Measurements from ENCODE around the gene NFYC. TPM values are rescaled to one million over a fixed set of nuclear protein-coding genes. Genes with fewer than 3 reads are reported as not detected.

The NFYC gene
- total and polyA plus RNA-seq, 3 donors from 2014 or later = 69.1 to 83.9 (median 70.0) TPM

GRCh38 chr1:40794974-40795715, 103.6 kb downstream of the NFYC start:
- peaks cover 17% of the 10 kb centered on the region for H3K4me1 ChIP-seq

GRCh38 chr1:40795811-40796586, 104.5 kb downstream of the NFYC start:
- TF ChIP-seq, protein P1, sequence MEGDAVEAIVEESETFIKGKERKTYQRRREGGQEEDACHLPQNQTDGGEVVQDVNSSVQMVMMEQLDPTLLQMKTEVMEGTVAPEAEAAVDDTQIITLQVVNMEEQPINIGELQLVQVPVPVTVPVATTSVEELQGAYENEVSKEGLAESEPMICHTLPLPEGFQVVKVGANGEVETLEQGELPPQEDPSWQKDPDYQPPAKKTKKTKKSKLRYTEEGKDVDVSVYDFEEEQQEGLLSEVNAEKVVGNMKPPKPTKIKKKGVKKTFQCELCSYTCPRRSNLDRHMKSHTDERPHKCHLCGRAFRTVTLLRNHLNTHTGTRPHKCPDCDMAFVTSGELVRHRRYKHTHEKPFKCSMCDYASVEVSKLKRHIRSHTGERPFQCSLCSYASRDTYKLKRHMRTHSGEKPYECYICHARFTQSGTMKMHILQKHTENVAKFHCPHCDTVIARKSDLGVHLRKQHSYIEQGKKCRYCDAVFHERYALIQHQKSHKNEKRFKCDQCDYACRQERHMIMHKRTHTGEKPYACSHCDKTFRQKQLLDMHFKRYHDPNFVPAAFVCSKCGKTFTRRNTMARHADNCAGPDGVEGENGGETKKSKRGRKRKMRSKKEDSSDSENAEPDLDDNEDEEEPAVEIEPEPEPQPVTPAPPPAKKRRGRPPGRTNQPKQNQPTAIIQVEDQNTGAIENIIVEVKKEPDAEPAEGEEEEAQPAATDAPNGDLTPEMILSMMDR (IDR thresholded peaks at IDR 0.05) = no peak
- TF ChIP-seq POLR2A (IDR thresholded peaks at IDR 0.05) = no peak
- intact Hi-C loops (cut with DNase I; ENCODE audit: low total_unique reads) = no loop called here
- Histone ChIP-seq H3K27me3 (no peaks in the 10 kb centered on the region), H3K9me3 (no peaks in the 10 kb centered on the region), H3K4me1 (peaks cover 17% of the 10 kb centered on the region), H3K36me3 (ENCODE audit: low read depth, missing control alignments) (no peaks in the 10 kb centered on the region), H3K27ac (no peak overlapping the region), H3K4me3 (no peak overlapping the region)
- WGBS, 2 donors = 70 to 78% methylated on average over 13 of the region's 13 CpGs
- no peak for DNase-seq

More at GRCh38 chr1:40794974-40795715, 103.6 kb downstream of the NFYC start:
- H3K4me3 ChIP-seq = no peak overlapping the region
- intact Hi-C loops (cut with DNase I; ENCODE audit: low total_unique reads) = no loop called here
- H3K27ac ChIP-seq = no peak overlapping the region
- 83 to 92% methylated on average over 10 of the region's 10 CpGs for WGBS, 2 donors
- H3K36me3 ChIP-seq (ENCODE audit: low read depth, missing control alignments) = no peaks in the 10 kb centered on the region
- no peak for TF ChIP-seq POLR2A (IDR thresholded peaks at IDR 0.05)
- TF ChIP-seq, protein P1 (IDR thresholded peaks at IDR 0.05) = no peak
- H3K9me3 ChIP-seq = no peaks in the 10 kb centered on the region
- no peaks in the 10 kb centered on the region for H3K27me3 ChIP-seq
- DNase-seq = no peak

GRCh38 chr1:40796939-40797667, 105.6 kb downstream of the NFYC start:
- Histone ChIP-seq H3K27ac (no peak overlapping the region), H3K4me1 (peaks cover 17% of the 10 kb centered on the region), H3K4me3 (no peak overlapping the region), H3K9me3 (no peaks in the 10 kb centered on the region), H3K27me3 (no peaks in the 10 kb centered on the region), H3K36me3 (ENCODE audit: low read depth, missing control alignments) (no peaks in the 10 kb centered on the region)
- intact Hi-C loops (cut with DNase I; ENCODE audit: low total_unique reads) = no loop called here
- WGBS, 2 donors = 73 to 79% methylated on average over 9 of the region's 9 CpGs
- no peak for TF ChIP-seq POLR2A (IDR thresholded peaks at IDR 0.05)
- TF ChIP-seq, protein P1 (IDR thresholded peaks at IDR 0.05) = no peak
- no peak for DNase-seq

DNA sequence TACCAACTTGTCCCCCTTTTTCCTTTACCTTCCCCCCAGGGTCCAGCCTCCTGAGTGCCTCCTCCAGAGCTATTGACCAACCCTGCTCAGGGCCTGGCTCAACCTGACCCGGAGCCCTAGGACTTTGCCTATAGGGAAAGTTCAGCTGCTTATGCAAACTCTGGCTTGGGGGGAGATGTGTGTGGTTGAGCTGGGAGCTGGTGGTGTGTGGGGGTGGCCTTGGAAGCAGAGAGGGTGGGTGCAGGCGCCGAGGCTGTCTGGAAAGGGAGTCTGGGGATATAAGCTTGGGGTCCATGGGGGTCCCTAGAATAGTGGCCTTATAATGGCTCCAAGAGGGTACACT, 106.1 kb downstream of the NFYC start:
- Histone ChIP-seq H3K9me3 (no peaks in the 10 kb centered on the region), H3K27me3 (no peaks in the 10 kb centered on the region), H3K27ac (no peak overlapping the region), H3K4me3 (no peak overlapping the region), H3K36me3 (ENCODE audit: low read depth, missing control alignments) (no peaks in the 10 kb centered on the region), H3K4me1 (peaks cover 17% of the 10 kb centered on the region)
- TF ChIP-seq, protein P1 (IDR thresholded peaks at IDR 0.05) = no peak
- TF ChIP-seq POLR2A (IDR thresholded peaks at IDR 0.05) = no peak
- DNase-seq = no peak
- intact Hi-C loops (cut with DNase I; ENCODE audit: low total_unique reads) = no loop called here
- 93 to 94% methylated on average over 3 of the region's 3 CpGs for WGBS, 2 donors
